Middle frontal gyrus (tissue), 1 donor: Measurements from ENCODE around the gene METTL22.
"Not testable (repeated sequence)": the region's sequence is repeated elsewhere in the genome, so short reads cannot be mapped to it uniquely, and the experiment has no call there.

Experiments used
- DNase-seq: peaks from one replicate; pipeline ENCODE4 v3.0.0-alpha.2; 2015; ENCODE audit warnings: low spot score; ENCODE audit errors: extremely low spot score

The METTL22 gene

GRCh38 chr16:8631373-8631772 lies 9.9 kb downstream of the METTL22 start:
- DNase-seq = no peak

- no peak for DNase-seq
Measured at GRCh38 chr16:8631818-8632465, 10.4 kb downstream of the METTL22 start.

- no peak for DNase-seq
Measured at GRCh38 chr16:8632675-8633182, 11.2 kb downstream of the METTL22 start.

GRCh38 chr16:8634991-8635736 lies 13.7 kb downstream of the METTL22 start:
- no peak for DNase-seq

GRCh38 chr16:8639694-8640093 lies 18.2 kb downstream of the METTL22 start:
- no peak for DNase-seq

GRCh38 chr16:8641671-8642070 lies 20.2 kb downstream of the METTL22 start:
- no peak for DNase-seq

GRCh38 chr16:8642146-8642545 lies 20.6 kb downstream of the METTL22 start:
- DNase-seq = no peak

- no peak for DNase-seq
Measured at GRCh38 chr16:8644211-8645140, 23.0 kb downstream of the METTL22 start.

- DNase-seq = no peak
Measured at GRCh38 chr16:8645141-8645521, 23.6 kb downstream of the METTL22 start.

GRCh38 chr16:8645831-8646230 lies 24.3 kb downstream of the METTL22 start:
- DNase-seq = no peak

GRCh38 chr16:8646326-8647053 lies 25.0 kb downstream of the METTL22 start:
- no peak for DNase-seq

GRCh38 chr16:8647721-8648318 lies 26.3 kb downstream of the METTL22 start:
- DNase-seq = no peak

- no peak for DNase-seq
Measured at GRCh38 chr16:8648877-8649276, 27.4 kb downstream of the METTL22 start.

- no peak for DNase-seq
Measured at GRCh38 chr16:8649829-8650554, 28.5 kb downstream of the METTL22 start.

GRCh38 chr16:8651958-8652357 lies 30.5 kb downstream of the METTL22 start:
- not testable (repeated sequence) for DNase-seq

- DNase-seq = no peak
Measured at GRCh38 chr16:8655184-8655717, 33.8 kb downstream of the METTL22 start.

GRCh38 chr16:8656376-8656775 lies 34.9 kb downstream of the METTL22 start:
- no peak for DNase-seq

GRCh38 chr16:8660841-8661301 lies 39.4 kb downstream of the METTL22 start:
- peak; percentile 14 for DNase-seq

- no peak for DNase-seq
Measured at GRCh38 chr16:8661703-8662102, 40.2 kb downstream of the METTL22 start.
